Globus pallidus (tissue), 1 donor: ENCODE measurements around the gene B3GALNT2.

ENCODE experiments used
- DNase-seq: peaks from one replicate; pipeline ENCODE4 v3.0.0-alpha.2; 2015; ENCODE audit warnings: low spot score

Gene B3GALNT2

GRCh38 chr1:235409042-235409820 is 95.0 kb downstream of the B3GALNT2 start:
- no peak for DNase-seq

DNA sequence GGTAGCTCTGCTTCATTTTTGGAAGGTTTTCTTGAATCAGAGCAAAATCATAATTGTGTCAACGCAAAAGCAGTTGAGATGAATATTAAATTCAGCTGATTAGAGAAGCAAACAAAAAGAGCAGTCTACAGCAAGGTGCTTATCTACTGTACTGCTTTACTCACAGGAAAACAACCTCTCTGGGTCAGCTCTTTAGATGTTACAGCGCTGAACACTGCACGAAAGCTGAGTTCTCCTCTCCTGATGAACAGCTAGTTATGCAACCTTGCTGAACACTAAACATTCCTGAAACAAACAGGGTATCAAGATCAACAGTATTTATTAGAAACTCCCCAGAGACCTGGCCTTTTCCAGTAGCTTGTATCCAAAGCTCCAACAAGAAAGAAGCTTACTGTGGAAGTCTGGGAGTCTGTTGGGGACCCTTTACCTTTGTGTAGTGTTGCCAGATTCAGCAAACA is 95.7 kb downstream of the B3GALNT2 start:
- DNase-seq, result no peak

GRCh38 chr1:235407419-235407818 is 96.8 kb downstream of the B3GALNT2 start:
- no peak for DNase-seq

DNA sequence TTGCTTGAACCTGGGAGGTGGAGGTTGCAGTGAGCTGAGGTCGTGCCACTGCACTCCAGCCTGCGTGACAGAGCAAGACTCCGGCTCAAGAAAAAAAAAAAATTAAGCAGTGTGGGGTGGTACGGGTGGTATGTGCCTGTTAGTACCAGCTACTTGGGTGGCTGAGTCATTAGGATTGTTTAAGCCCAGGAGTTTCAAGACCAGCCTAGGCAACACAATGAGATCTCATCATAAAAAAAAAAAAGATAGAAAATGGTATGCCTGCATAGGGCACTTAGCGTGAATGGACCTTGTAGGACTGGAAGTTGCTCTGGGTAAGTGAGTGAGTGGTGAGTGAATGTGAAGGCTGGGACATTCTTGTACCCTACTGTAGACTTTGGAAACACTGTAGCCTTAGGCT is 100.1 kb downstream of the B3GALNT2 start:
- DNase-seq, result no peak

DNA sequence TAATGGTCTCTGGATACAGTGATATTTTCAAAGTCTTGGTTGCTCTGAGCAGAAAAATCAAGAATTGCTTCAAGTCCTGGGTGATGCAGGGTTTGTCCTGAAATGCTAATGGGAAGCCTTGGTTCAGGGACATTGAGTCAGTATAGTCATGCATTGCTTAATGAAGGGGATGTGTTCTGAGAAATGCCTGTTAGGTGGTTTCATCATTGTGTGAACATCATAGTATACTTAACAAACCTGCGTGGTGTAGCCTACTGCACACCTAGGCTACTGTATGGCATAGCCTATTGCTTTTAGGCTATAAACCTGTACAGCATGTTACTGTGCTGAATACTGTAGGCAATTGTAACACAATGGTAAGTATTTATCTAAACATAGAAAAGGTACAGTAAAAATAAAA is 100.7 kb downstream of the B3GALNT2 start:
- no peak for DNase-seq

DNA sequence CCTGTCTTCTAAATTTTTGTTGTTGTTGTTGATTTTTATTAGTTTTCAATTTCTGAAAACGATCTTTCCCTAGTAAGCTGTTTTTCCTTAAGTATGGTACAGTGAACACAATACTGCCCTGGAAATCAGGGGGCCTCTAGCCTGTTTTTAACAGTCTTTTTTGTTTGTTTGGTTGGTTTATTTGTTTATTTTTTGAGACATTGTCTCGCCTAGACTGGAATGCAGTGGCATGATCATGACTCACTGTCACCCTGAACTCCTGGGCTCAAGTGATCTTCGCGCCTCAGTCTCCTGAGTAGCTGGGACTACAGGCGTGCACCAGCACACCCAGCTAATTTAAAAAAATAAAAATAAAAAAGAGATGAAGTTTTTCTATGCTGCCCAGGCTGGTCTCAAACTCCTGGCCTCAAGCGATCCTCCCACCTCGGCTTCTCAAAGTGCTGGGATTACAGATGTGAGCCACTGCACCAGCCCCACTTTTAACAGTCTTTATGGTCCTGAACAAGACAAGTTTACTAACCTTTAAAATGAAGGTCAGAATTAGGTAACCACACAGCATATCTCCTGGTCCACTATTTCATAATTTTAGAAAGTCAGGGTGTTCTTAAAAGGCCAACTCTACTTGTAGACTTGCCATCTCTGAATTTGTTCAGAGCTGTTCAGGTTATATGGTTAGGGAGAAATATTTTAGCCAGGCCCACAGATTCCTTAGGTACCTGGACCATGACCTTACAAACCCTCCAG is 101.6 kb downstream of the B3GALNT2 start:
- no peak for DNase-seq

DNA sequence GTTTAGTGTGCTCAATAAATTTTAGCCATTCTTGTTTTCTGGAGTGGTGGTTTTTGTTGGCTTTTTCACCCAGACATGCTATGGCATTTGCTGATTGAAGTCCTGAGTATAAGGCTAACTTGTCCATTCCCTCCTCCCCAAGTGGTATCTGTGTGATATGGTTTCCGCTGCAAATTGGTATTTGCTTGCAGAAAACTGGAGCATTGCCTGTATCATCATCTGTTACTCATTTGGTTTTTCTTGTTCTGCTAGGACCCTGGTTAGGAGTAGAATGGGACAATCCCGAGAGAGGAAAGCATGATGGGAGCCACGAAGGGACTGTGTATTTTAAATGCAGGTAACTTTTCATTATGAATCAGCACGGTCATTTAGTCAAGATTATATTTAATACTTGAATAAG is 103.0 kb downstream of the B3GALNT2 start:
- no peak for DNase-seq
